Esophagus muscularis mucosa (tissue), 4 donors: ENCODE measurements around the gene NTHL1. TPM values are rescaled to one million over a fixed set of nuclear protein-coding genes. Genes with fewer than 3 reads are reported as not detected.

Experiments used
- DNase-seq: peaks from one replicate; pipeline ENCODE4 v3.0.0-alpha.2; 2017; ENCODE audit errors: extremely low spot score
- H3K27ac ChIP-seq, 4 donors: fragments of 200-600 bp; sonication (generic); replicated peaks in 1 of 4; 1 replicate in 3 of 4; 2 replicates in 1 of 4; pipeline ENCODE4 v1.5.1; 2016 to 2019; ENCODE audit warnings: mild to moderate bottlenecking in 1 of 4
- H3K27me3 ChIP-seq, 4 donors: fragments of 200-600 bp; sonication (generic); one replicate each; pipeline versions ENCODE4 v1.5.1 to v1.6.0; 2016 to 2019
- H3K36me3 ChIP-seq, 4 donors: fragments of 200-600 bp; sonication (generic); one replicate each; pipeline ENCODE4 v1.5.1; 2016 to 2019
- H3K4me1 ChIP-seq, 4 donors: fragments of 200-600 bp; sonication (generic); one replicate each; pipeline ENCODE4 v1.5.1; 2016 to 2019
- H3K4me3 ChIP-seq, 4 donors: fragments of 200-600 bp; sonication (generic); 1 replicate in 2 of 4; 2 replicates in 2 of 4; pipeline ENCODE4 v1.5.1; 2016 to 2019; ENCODE audit warnings: mild to moderate bottlenecking in 4 of 4, moderate library complexity in 1 of 4
- H3K9me3 ChIP-seq, 4 donors: fragments of 200-600 bp; sonication (generic); 1 replicate in 3 of 4; 2 replicates in 1 of 4; pipeline ENCODE4 v1.5.1; 2016 to 2019
- EP300 ChIP-seq: sonication (generic); formaldehyde crosslinking; IDR thresholded peaks from one replicate; pipeline ENCODE4 v1.6.1; 2017; ENCODE audit warnings: antibody characterized with exemption
- POLR2A ChIP-seq: fragments of 450-650 bp; IDR thresholded peaks from one replicate; pipeline ENCODE4 v1.6.1; 2017; ENCODE audit warnings: antibody characterized with exemption, moderate library complexity, mild to moderate bottlenecking, low read depth
- POLR2AphosphoS5 ChIP-seq, 2 donors: sonication (generic); formaldehyde crosslinking; IDR thresholded peaks; one replicate each; pipeline ENCODE4 v1.6.1; 2017; ENCODE audit warnings: antibody characterized with exemption in 2 of 2
- WGBS: methylation state at CpG from one replicate; pipeline ENCODE4 v1.1.5; 2018; 5-methylcytosine and 5-hydroxymethylcytosine counted together
- intact Hi-C: fragments of 100-400 bp; cut with DNase I; formaldehyde crosslinking; loops from one replicate; pipeline ENCODE4 v1.15.1; 2023
- total RNA-seq, 4 donors: library from RNA; depleted of rRNA; stranded (reverse); fragments of >200 nt; gene quantifications; one replicate each; pipeline versions ENCODE4 v1.1.0 to v1.2.1, GENCODE V29; 2016
- TF ChIP-seq, protein P1 (sequence below), 3 experiments: fragments of 200-600 bp in 2 of 3; fragments of 450-650 bp in 1 of 3; sonication (generic) in 2 of 3; IDR thresholded peaks; one replicate each; pipeline ENCODE4 v1.5.1; 2017 to 2019; ENCODE audit warnings: antibody characterized with exemption in 3 of 3, mild to moderate bottlenecking in 2 of 3, moderate library complexity in 1 of 3

NTHL1 gene
- total RNA-seq, 4 donors from 2014 or later = 11.8 to 25.2 (median 18.9) TPM

DNA sequence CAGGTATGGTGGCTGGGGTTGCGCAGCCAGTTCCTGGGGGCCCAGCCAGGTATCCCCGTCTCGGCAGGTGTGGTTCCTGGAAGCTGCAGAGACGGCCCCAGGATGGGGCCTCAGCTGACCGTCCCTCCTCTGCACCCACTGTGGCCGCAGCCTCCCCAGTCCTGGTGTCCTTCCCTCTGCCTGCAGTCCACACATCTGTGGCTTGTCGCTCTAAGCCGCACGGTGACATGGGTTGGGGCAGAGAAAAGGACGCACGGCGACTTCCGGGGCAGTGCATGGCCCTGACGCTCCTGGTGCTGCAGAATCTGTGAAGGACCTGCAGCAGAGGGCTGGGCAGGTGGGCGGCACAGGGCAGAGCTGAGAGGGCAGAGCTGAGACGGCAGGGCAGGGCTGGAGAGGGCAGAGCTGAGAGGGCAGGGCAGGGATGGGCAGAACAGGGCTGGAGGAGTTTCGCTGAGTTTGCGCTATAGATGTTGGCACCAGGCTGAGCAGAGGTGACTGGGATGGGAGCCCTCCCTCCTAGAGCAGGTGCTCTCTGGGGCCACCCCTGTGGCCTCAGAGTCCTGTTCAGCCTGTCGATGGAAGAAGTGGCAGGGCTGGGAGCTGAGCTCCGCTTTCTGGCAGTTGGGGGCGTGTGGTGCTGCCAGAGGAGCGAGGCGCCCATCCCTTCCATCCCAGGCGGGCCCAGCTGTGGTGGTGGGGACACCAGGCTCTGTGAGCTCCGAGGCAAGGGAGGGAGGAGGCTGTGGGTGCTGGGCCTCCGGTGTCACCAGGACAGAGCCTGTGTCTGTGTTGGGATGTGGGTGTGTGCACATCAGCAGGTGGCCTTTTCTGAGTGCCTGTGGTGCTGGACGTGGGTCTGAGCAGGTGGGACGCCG is 23.2 kb upstream of the NTHL1 start:
- Histone ChIP-seq H3K9me3 (no peaks in the 10 kb centered on the region), H3K36me3 (peaks cover 47 to 100% (median 92%) of the 10 kb centered on the region in 4 donors), H3K27ac (peak overlapping the region in 1 of 4 donors; percentile 30), H3K4me1 (peaks cover 0 to 20% (median 2%) of the 10 kb centered on the region in 4 donors), H3K4me3 (no peak overlapping the region), H3K27me3 (no peaks in the 10 kb centered on the region)
- TF ChIP-seq EP300 (no peak), POLR2A (no peak), POLR2AphosphoS5 (IDR thresholded peaks at IDR 0.05) (no peak)
- TF ChIP-seq, protein P1, sequence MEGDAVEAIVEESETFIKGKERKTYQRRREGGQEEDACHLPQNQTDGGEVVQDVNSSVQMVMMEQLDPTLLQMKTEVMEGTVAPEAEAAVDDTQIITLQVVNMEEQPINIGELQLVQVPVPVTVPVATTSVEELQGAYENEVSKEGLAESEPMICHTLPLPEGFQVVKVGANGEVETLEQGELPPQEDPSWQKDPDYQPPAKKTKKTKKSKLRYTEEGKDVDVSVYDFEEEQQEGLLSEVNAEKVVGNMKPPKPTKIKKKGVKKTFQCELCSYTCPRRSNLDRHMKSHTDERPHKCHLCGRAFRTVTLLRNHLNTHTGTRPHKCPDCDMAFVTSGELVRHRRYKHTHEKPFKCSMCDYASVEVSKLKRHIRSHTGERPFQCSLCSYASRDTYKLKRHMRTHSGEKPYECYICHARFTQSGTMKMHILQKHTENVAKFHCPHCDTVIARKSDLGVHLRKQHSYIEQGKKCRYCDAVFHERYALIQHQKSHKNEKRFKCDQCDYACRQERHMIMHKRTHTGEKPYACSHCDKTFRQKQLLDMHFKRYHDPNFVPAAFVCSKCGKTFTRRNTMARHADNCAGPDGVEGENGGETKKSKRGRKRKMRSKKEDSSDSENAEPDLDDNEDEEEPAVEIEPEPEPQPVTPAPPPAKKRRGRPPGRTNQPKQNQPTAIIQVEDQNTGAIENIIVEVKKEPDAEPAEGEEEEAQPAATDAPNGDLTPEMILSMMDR (IDR thresholded peaks at IDR 0.05) = no peak
- DNase-seq = no peak
- WGBS = 95% methylated on average over 13 of the region's 29 CpGs
- intact Hi-C loops = no loop called here

DNA sequence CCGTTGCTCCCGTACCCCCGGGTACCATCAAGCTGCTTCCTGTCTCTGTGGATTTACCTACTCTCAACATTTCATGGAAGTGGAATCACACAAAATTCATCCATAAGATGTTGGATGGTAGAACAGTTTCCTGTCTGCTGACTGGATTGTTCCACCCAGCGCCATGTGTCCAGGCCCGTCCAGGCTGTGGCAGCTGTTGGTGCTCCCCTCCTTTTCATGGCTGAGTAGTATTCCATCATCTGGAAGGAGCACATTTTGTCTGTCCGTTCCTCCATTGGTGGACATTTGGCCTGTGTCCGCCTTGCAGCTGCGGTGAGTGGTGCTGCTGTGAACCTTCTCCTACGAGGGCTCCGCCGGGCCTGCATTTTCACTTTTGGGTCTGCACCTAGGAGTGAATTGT is 18.5 kb upstream of the NTHL1 start:
- intact Hi-C loops = no loop called here

DNA sequence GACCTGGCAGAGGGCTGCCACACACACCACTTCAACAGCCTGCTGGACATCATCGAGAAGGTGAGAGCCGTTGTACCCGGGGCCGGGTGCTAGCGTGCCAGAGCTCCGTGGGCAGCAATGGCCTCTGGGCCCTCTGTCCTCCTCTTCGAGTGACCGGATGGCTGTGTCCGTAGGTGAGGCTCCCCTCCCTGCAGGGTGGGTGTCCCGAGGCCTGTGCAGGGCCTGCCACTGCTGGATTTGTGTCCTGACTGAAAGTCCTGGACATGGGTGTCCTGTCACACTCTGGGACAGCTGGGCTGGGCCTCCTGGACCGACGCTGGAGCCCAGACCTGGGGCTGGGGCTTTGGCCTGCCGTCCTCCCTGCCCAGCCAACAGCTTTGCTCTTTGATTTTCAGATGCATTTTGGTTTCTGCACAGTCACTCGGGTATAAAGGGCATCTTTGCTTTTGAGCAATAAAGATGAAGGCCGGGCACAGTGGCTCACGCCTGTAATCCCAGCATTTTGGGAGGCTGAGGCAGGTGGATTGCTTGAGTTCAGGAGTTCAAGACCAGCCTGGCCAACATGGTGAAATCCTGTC is 16.8 kb upstream of the NTHL1 start:
- no peaks in the 10 kb centered on the region for H3K9me3 ChIP-seq
- no peaks in the 10 kb centered on the region for H3K4me1 ChIP-seq
- no peak for DNase-seq
- H3K4me3 ChIP-seq = no peak overlapping the region
- no peaks in the 10 kb centered on the region for H3K27me3 ChIP-seq
- TF ChIP-seq POLR2AphosphoS5 (IDR thresholded peaks at IDR 0.05) (no peak), EP300 (no peak), POLR2A (no peak)
- TF ChIP-seq, protein P1 (IDR thresholded peaks at IDR 0.05) = no peak
- 96% methylated on average over 16 of the region's 16 CpGs for WGBS
- no peak overlapping the region for H3K27ac ChIP-seq
- intact Hi-C loops = no loop called here
- H3K36me3 ChIP-seq = peaks cover 36 to 99% (median 92%) of the 10 kb centered on the region in 4 donors

More for the DNA sequence above, 18.5 kb upstream of the NTHL1 start:
- no peak for DNase-seq
- Histone ChIP-seq H3K27me3 (no peaks in the 10 kb centered on the region), H3K27ac (no peak overlapping the region), H3K9me3 (no peaks in the 10 kb centered on the region), H3K36me3 (peaks cover 30 to 99% (median 91%) of the 10 kb centered on the region in 4 donors), H3K4me3 (no peak overlapping the region), H3K4me1 (peaks cover 0 to 4% (median 0%) of the 10 kb centered on the region in 4 donors)
- 97% methylated on average over 11 of the region's 11 CpGs for WGBS
- TF ChIP-seq, protein P1 (IDR thresholded peaks at IDR 0.05) = no peak
- TF ChIP-seq POLR2A = no peak

DNA sequence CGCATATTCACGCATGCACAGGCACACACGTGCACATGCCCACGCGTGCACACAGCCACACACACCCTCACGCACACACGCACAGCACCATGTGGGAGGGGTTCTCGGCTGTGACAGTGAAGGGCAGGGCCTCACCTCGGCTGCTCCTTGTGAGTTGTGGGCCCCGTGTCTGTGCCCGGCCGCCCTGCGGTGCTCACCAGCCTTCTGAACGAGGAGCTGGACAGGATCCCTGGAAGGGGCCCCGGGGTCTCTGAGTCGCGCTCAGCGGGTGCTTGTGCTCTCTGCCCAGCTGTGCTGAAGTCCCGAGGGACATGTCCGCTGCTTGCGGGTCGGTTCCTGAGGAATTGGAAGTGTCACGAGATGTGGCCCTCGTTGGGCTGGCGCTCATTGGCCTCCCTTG is 16.2 kb upstream of the NTHL1 start:
- Histone ChIP-seq H3K36me3 (peaks cover 36 to 98% (median 90%) of the 10 kb centered on the region in 4 donors), H3K27me3 (no peaks in the 10 kb centered on the region), H3K27ac (no peak overlapping the region), H3K9me3 (no peaks in the 10 kb centered on the region), H3K4me1 (no peaks in the 10 kb centered on the region), H3K4me3 (no peak overlapping the region)
- 96% methylated on average over 9 of the region's 25 CpGs for whole genome bisulfite sequencing
- TF ChIP-seq, protein P1 (IDR thresholded peaks at IDR 0.05) = no peak
- TF ChIP-seq EP300 = no peak
- TF ChIP-seq POLR2A = no peak
- no peak for TF ChIP-seq POLR2AphosphoS5 (IDR thresholded peaks at IDR 0.05)
- intact Hi-C loops = no loop called here
- no peak for DNase-seq
